PFSK-1 (cell line): ENCODE data around the gene LDLRAD4.

Source experiments
- POLR2AphosphoS5 ChIP-seq: IDR thresholded peaks from 2 replicates; pipeline ENCODE4 v1.6.1; 2012; ENCODE audit warnings: low read depth, mild to moderate bottlenecking, control low read depth, low read length, moderate library complexity
- SIN3A ChIP-seq: IDR thresholded peaks from 2 replicates; pipeline ENCODE4 v1.6.1; 2012; ENCODE audit warnings: mild to moderate bottlenecking, low read length, moderate library complexity, borderline replicate concordance; ENCODE audit not compliant: insufficient read depth
- TAF1 ChIP-seq: IDR thresholded peaks from 2 replicates; pipeline ENCODE4 v1.6.1; 2012; ENCODE audit warnings: low read length, control low read depth, borderline replicate concordance; ENCODE audit not compliant: insufficient read depth
- TF ChIP-seq, protein P1 (sequence below), 2 experiments: IDR thresholded peaks; 2 replicates each; pipeline versions ENCODE4 v1.6.1 to v1.8.0; 2011 to 2012; ENCODE audit warnings: low read depth in 2 of 2, low read length in 2 of 2, control low read depth in 1 of 2, inconsistent platforms in 1 of 2, mild to moderate bottlenecking in 1 of 2, moderate library complexity in 1 of 2; ENCODE audit not compliant: insufficient read depth in 1 of 2

DNA sequence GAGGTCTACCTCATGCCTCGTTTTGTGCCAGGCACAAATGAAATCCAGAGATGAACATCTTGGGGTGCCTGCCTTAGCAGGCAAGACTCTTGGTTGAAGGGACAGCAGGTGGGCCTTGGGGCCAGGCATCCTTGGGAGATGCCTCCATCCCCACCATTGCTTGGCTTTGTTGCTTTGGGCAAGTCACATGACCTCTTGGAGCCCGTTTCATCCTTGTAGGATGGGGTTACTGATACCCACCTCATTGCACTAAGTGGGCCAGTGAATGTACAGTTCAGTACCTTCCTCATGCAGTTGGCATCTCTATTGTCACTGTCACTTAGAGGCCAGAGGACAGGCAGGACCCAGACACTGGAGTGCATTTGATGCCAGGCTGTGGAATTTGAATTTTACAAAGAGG, 195.5 kb downstream of the LDLRAD4 start:
- TF ChIP-seq POLR2AphosphoS5 = no peak
- TF ChIP-seq TAF1 = no peak
- TF ChIP-seq, protein P1, sequence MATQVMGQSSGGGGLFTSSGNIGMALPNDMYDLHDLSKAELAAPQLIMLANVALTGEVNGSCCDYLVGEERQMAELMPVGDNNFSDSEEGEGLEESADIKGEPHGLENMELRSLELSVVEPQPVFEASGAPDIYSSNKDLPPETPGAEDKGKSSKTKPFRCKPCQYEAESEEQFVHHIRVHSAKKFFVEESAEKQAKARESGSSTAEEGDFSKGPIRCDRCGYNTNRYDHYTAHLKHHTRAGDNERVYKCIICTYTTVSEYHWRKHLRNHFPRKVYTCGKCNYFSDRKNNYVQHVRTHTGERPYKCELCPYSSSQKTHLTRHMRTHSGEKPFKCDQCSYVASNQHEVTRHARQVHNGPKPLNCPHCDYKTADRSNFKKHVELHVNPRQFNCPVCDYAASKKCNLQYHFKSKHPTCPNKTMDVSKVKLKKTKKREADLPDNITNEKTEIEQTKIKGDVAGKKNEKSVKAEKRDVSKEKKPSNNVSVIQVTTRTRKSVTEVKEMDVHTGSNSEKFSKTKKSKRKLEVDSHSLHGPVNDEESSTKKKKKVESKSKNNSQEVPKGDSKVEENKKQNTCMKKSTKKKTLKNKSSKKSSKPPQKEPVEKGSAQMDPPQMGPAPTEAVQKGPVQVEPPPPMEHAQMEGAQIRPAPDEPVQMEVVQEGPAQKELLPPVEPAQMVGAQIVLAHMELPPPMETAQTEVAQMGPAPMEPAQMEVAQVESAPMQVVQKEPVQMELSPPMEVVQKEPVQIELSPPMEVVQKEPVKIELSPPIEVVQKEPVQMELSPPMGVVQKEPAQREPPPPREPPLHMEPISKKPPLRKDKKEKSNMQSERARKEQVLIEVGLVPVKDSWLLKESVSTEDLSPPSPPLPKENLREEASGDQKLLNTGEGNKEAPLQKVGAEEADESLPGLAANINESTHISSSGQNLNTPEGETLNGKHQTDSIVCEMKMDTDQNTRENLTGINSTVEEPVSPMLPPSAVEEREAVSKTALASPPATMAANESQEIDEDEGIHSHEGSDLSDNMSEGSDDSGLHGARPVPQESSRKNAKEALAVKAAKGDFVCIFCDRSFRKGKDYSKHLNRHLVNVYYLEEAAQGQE (IDR thresholded peaks at IDR 0.05; ENCODE audit: insufficient read depth in 1 of 2, low read depth in 2 of 2, low read length in 2 of 2) = no peak
- TF ChIP-seq SIN3A = no peak
